HL-60 (cell line): ENCODE measurements around the gene NDUFV1.
"Not testable (repeated sequence)": the region's sequence is repeated elsewhere in the genome, so short reads cannot be mapped to it uniquely, and the experiment has no call there.

ENCODE experiments used
- DNase-seq, 2 experiments: peaks; one replicate each; pipeline ENCODE4 v3.0.0-alpha.2; 2010 to 2020; ENCODE audit warnings: low read depth in 1 of 2, low spot score in 1 of 2
- H3K27ac ChIP-seq: fragments of 250-450 bp; sonication (Bioruptor Pico); replicated peaks from 2 replicates; pipeline ENCODE4 v1.5.1; 2020; ENCODE audit warnings: mild to moderate bottlenecking, moderate library complexity
- H3K27me3 ChIP-seq: fragments of 250-450 bp; sonication (Bioruptor Pico); 2 replicates; pipeline ENCODE4 v1.5.1; 2021; ENCODE audit warnings: mild to moderate bottlenecking, moderate library complexity; ENCODE audit not compliant: insufficient read depth, poor library complexity, severe bottlenecking
- H3K4me3 ChIP-seq: replicated peaks from 2 replicates; pipeline ENCODE4 v1.5.1; 2011; ENCODE audit warnings: mild to moderate bottlenecking, control low read depth, low read length; ENCODE audit not compliant: insufficient read depth
- CTCF ChIP-seq: IDR thresholded peaks from one replicate; pipeline ENCODE4 v1.5.1; 2011; ENCODE audit warnings: low read length, control low read depth, inconsistent platforms; ENCODE audit not compliant: insufficient read depth
- GABPA ChIP-seq: IDR thresholded peaks from 2 replicates; pipeline ENCODE4 v1.6.1; 2012; ENCODE audit warnings: low read depth
- POLR2AphosphoS5 ChIP-seq: IDR thresholded peaks from 2 replicates; pipeline ENCODE4 v1.6.1; 2012; ENCODE audit warnings: low read depth
- REST ChIP-seq: IDR thresholded peaks from 2 replicates; pipeline ENCODE4 v1.6.1; 2012; ENCODE audit warnings: low read depth; ENCODE audit not compliant: insufficient replicate concordance
- SPI1 ChIP-seq: IDR thresholded peaks from 2 replicates; pipeline ENCODE4 v1.6.1; 2012; ENCODE audit warnings: low read depth, mild to moderate bottlenecking, borderline replicate concordance

NDUFV1 gene

GRCh38 chr11:67562963-67563704, 43.6 kb upstream of the NDUFV1 start:
- no peak for DNase-seq
- TF ChIP-seq SPI1: no peak
- H3K27ac ChIP-seq: no peak overlapping the region
- H3K27me3 ChIP-seq: peaks cover 3% of the 10 kb centered on the region
- H3K4me3 ChIP-seq: no peak overlapping the region

- not testable (repeated sequence) for H3K4me3 ChIP-seq, H3K27me3 ChIP-seq, H3K27ac ChIP-seq, DNase-seq
Measured at GRCh38 chr11:67563705-67564114, 43.0 kb upstream of the NDUFV1 start.

GRCh38 chr11:67564230-67564629, 42.5 kb upstream of the NDUFV1 start:
- Histone ChIP-seq H3K4me3 (no peak overlapping the region), H3K27ac (no peak overlapping the region), H3K27me3 (peaks cover 3% of the 10 kb centered on the region)
- no peak for DNase-seq
- no peak for TF ChIP-seq SPI1
- no peak for TF ChIP-seq POLR2AphosphoS5
- TF ChIP-seq GABPA: no peak
- TF ChIP-seq CTCF: no peak
- no peak for TF ChIP-seq REST

GRCh38 chr11:67571443-67571842, 35.3 kb upstream of the NDUFV1 start:
- no peaks in the 10 kb centered on the region for H3K27me3 ChIP-seq
- TF ChIP-seq CTCF (no peak), SPI1 (no peak), GABPA (no peak), REST (no peak), POLR2AphosphoS5 (no peak)
- DNase-seq: no peak
- no peak overlapping the region for H3K27ac ChIP-seq
- H3K4me3 ChIP-seq: no peak overlapping the region

GRCh38 chr11:67572305-67572704, 34.4 kb upstream of the NDUFV1 start:
- H3K27ac ChIP-seq: no peak overlapping the region
- TF ChIP-seq CTCF: no peak
- no peak for TF ChIP-seq GABPA
- no peak for TF ChIP-seq POLR2AphosphoS5
- TF ChIP-seq REST: no peak
- no peak for TF ChIP-seq SPI1
- no peaks in the 10 kb centered on the region for H3K27me3 ChIP-seq
- no peak for DNase-seq
- H3K4me3 ChIP-seq: no peak overlapping the region
